ENCODE data around the gene STAG1.
"Not testable (repeated sequence)": the region's sequence is repeated elsewhere in the genome, so short reads cannot be mapped to it uniquely, and the experiment has no call there.

- not testable (repeated sequence) for TF ChIP-seq CTCF (IDR thresholded peaks at IDR 0.05; ENCODE audit: insufficient read depth, low read length); REST (IDR thresholded peaks at IDR 0.05; ENCODE audit: insufficient replicate concordance, low read depth); POLR2AphosphoS5 (IDR thresholded peaks at IDR 0.05; ENCODE audit: low read depth); GABPA (IDR thresholded peaks at IDR 0.05; ENCODE audit: low read depth)
Measured at GRCh38 chr3:136334726-136335125, 417.5 kb downstream of the STAG1 start.
